Vagina (tissue), 2 donors: ENCODE data around the gene IMMP2L. TPM values are rescaled to one million over a fixed set of nuclear protein-coding genes. Genes with fewer than 3 reads are reported as not detected.

Source experiments
- DNase-seq, 2 donors: peaks; one replicate each; pipeline ENCODE4 v3.0.0-alpha.2; 2017; ENCODE audit errors: extremely low spot score in 2 of 2
- H3K27ac ChIP-seq: fragments of 200-600 bp; sonication (generic); one replicate; pipeline ENCODE4 v1.5.1; 2019
- H3K27me3 ChIP-seq: fragments of 200-600 bp; sonication (generic); one replicate; pipeline ENCODE4 v1.5.1; 2019
- H3K36me3 ChIP-seq, 2 donors: fragments of 200-600 bp; sonication (generic); one replicate each; pipeline ENCODE4 v1.5.1; 2017 to 2019
- H3K4me1 ChIP-seq: fragments of 200-600 bp; sonication (generic); one replicate; pipeline ENCODE4 v1.5.1; 2019
- H3K4me3 ChIP-seq, 2 donors: fragments of 200-600 bp; sonication (generic); 1 replicate in 1 of 2; 2 replicates in 1 of 2; pipeline ENCODE4 v1.5.1; 2016 to 2019
- H3K9me3 ChIP-seq: fragments of 200-600 bp; sonication (generic); one replicate; pipeline ENCODE4 v1.5.1; 2019
- POLR2A ChIP-seq, 2 donors: fragments of 450-650 bp; IDR thresholded peaks; one replicate each; pipeline ENCODE4 v1.6.1; 2017; ENCODE audit warnings: antibody characterized with exemption in 2 of 2, mild to moderate bottlenecking in 2 of 2, moderate library complexity in 2 of 2
- POLR2AphosphoS5 ChIP-seq, 2 donors: sonication (generic); formaldehyde crosslinking; IDR thresholded peaks; one replicate each; pipeline ENCODE4 v1.9.0; 2017; ENCODE audit warnings: antibody characterized with exemption in 2 of 2, mild to moderate bottlenecking in 2 of 2, low read depth in 1 of 2; ENCODE audit not compliant: insufficient read depth in 1 of 2
- intact Hi-C: fragments of 100-400 bp; cut with DNase I; formaldehyde crosslinking; loops from one replicate; pipeline ENCODE4 v1.15.1; 2023
- total RNA-seq: library from RNA; depleted of rRNA; stranded (reverse); fragments of >200 nt; gene quantifications from one replicate; pipeline ENCODE4 v1.2.3, GENCODE V29; 2016
- TF ChIP-seq, protein P1 (sequence below), 3 experiments: fragments of 450-650 bp in 2 of 3; fragments of 200-600 bp in 1 of 3; sonication (generic) in 1 of 3; IDR thresholded peaks; one replicate each; pipeline ENCODE4 v1.5.1; 2017 to 2019; ENCODE audit warnings: antibody characterized with exemption in 3 of 3, mild to moderate bottlenecking in 2 of 3, moderate library complexity in 2 of 3

IMMP2L gene
- total RNA-seq, 1 donor from 2014 or later: 13.3 TPM

DNA sequence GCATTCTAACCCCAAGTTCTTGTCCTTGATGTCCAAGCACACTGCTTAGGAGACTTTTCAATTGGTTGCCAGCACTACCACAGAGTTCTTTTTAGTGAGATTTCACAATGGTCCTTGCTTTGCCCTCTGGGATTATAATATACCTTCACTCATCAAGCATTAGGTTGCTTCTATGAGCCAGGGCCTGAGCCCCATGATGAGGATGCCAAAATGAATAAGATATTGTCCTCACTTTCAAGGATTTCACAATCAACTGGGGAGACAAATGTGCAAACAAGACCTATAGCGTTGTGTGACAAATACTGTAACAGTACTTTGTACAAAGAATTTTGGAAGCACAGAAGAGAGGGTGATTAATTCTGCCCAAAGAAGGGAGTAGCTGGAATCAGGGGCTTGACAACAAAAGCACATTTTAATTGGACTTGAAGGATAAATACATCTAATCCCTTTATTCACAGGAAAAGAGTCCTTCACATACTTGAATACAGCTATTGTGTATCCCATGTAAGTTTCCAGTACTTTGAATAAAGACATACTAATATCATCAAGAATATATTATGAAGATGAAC, 734.9 kb downstream of the IMMP2L start:
- Histone ChIP-seq H3K36me3 (no peaks in the 10 kb centered on the region), H3K27me3 (no peaks in the 10 kb centered on the region), H3K27ac (no peak overlapping the region), H3K4me3 (no peak overlapping the region), H3K9me3 (no peaks in the 10 kb centered on the region), H3K4me1 (peaks cover 9% of the 10 kb centered on the region)
- DNase-seq: no peak
- intact Hi-C loops: no loop called here
- TF ChIP-seq, protein P1, sequence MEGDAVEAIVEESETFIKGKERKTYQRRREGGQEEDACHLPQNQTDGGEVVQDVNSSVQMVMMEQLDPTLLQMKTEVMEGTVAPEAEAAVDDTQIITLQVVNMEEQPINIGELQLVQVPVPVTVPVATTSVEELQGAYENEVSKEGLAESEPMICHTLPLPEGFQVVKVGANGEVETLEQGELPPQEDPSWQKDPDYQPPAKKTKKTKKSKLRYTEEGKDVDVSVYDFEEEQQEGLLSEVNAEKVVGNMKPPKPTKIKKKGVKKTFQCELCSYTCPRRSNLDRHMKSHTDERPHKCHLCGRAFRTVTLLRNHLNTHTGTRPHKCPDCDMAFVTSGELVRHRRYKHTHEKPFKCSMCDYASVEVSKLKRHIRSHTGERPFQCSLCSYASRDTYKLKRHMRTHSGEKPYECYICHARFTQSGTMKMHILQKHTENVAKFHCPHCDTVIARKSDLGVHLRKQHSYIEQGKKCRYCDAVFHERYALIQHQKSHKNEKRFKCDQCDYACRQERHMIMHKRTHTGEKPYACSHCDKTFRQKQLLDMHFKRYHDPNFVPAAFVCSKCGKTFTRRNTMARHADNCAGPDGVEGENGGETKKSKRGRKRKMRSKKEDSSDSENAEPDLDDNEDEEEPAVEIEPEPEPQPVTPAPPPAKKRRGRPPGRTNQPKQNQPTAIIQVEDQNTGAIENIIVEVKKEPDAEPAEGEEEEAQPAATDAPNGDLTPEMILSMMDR (IDR thresholded peaks at IDR 0.05): no peak

DNA sequence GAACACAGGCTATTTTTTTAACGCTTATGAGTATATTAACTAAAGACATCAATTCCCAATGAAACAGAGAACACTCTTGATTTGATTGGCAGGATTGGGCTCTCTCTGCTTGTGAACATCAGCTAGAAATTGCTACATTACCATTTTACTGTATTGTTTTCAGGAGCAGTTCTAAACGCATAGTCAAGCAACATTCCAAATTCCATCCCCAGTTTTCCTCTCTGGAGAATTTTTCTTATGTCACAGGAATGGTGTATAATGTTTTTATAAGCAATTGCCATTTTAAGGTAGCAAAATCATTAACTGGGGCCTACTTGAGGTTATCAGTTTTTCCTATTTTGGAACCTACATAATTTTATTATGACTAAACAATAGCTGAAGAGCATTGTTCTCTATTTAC, 748.3 kb downstream of the IMMP2L start:
- H3K27me3 ChIP-seq: no peaks in the 10 kb centered on the region
- intact Hi-C loops: no loop called here
- no peaks in the 10 kb centered on the region for H3K9me3 ChIP-seq
- no peaks in the 10 kb centered on the region for H3K4me1 ChIP-seq
- no peaks in the 10 kb centered on the region for H3K36me3 ChIP-seq
- no peak overlapping the region for H3K27ac ChIP-seq
- no peak for TF ChIP-seq POLR2AphosphoS5 (IDR thresholded peaks at IDR 0.05; ENCODE audit: insufficient read depth in 1 of 2, low read depth in 1 of 2)
- TF ChIP-seq, protein P1 (IDR thresholded peaks at IDR 0.05): no peak
- no peak for TF ChIP-seq POLR2A (IDR thresholded peaks at IDR 0.05)
- no peak for DNase-seq
- no peak overlapping the region for H3K4me3 ChIP-seq

DNA sequence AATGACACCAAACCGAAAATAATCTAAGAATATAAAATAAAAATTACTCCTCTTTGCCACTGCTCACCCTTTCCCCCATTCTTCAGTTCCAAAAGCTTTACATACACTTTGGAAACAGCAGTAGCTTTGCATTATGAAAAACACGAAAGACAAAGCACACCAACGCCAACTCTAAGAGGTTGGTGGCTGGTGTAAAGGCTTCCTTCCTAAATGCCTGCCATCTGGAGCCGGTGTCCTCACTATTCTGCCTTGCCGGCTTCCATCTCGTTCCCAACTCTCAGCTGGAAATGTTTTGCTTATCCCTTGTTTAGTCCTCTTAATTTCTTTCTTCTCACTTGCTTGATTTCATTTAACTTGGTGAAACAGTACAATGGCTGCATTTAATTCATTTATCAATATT, 752.5 kb downstream of the IMMP2L start:
- H3K27ac ChIP-seq: no peak overlapping the region
- no peaks in the 10 kb centered on the region for H3K4me1 ChIP-seq
- no peak overlapping the region for H3K4me3 ChIP-seq
- no peaks in the 10 kb centered on the region for H3K36me3 ChIP-seq
- no peak for DNase-seq
- TF ChIP-seq, protein P1 (IDR thresholded peaks at IDR 0.05): no peak
- TF ChIP-seq POLR2A (IDR thresholded peaks at IDR 0.05): no peak
- no peak for TF ChIP-seq POLR2AphosphoS5 (IDR thresholded peaks at IDR 0.05; ENCODE audit: insufficient read depth in 1 of 2, low read depth in 1 of 2)
- no peaks in the 10 kb centered on the region for H3K27me3 ChIP-seq
- no peaks in the 10 kb centered on the region for H3K9me3 ChIP-seq
- intact Hi-C loops: no loop called here

DNA sequence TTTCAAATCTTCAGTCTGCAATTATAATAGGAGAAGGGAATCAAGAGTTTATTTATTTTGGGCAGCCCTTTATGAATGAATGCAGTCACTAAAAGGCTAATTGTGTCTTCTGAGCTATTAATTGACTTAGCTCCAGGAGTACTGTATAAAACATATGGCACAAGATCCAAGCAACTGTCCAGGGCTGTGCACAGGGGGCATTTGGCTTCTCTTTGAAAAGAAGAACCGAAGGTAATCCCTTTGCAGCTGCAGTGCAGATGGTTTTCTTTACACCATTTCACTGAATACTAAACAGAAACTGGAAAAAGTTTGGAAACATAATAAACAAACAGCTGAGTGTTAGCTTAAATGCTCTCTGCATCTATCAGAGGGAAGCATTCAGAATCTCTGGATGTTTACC, 753.9 kb downstream of the IMMP2L start:
- Histone ChIP-seq H3K4me3 (no peak overlapping the region), H3K36me3 (no peaks in the 10 kb centered on the region), H3K27me3 (no peaks in the 10 kb centered on the region), H3K9me3 (no peaks in the 10 kb centered on the region), H3K27ac (no peak overlapping the region), H3K4me1 (no peaks in the 10 kb centered on the region)
- DNase-seq: no peak
- intact Hi-C loops: no loop called here
- no peak for TF ChIP-seq POLR2AphosphoS5 (IDR thresholded peaks at IDR 0.05; ENCODE audit: insufficient read depth in 1 of 2, low read depth in 1 of 2)

DNA sequence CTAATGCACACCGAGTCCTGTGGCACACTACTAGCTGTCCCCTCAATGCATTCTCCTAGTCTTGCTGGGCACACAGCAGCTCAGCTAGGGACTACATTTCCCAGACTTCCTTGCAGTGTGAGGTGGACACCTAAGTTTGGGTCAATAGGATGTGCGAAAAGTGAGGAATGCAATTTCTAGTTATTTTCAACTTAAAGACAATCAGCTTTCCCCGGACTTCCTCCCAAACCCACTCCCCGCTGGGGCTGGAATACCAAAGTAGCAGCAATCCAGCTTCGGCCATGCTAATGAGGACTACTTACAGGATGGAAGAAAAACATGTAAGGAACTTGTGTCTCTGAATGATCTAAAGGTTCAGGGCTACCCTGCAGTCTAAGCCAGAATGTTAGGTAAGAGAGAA, 757.8 kb downstream of the IMMP2L start:
- no peaks in the 10 kb centered on the region for H3K9me3 ChIP-seq

More for the DNA sequence above, 757.8 kb downstream of the IMMP2L start:
- Histone ChIP-seq H3K4me1 (no peaks in the 10 kb centered on the region), H3K4me3 (no peak overlapping the region), H3K27ac (no peak overlapping the region), H3K36me3 (no peaks in the 10 kb centered on the region), H3K27me3 (no peaks in the 10 kb centered on the region)
- TF ChIP-seq POLR2AphosphoS5 (IDR thresholded peaks at IDR 0.05; ENCODE audit: insufficient read depth in 1 of 2, low read depth in 1 of 2) (no peak), POLR2A (IDR thresholded peaks at IDR 0.05) (no peak)
- TF ChIP-seq, protein P1 (IDR thresholded peaks at IDR 0.05): no peak
- intact Hi-C loops: no loop called here
- no peak for DNase-seq
